Rectal smooth muscle tissue (tissue), 1 donor: ENCODE results near the gene MFAP3.

Experiments used
- H3K27ac ChIP-seq: one replicate; pipeline ENCODE4 v1.7.0; 2013; ENCODE audit warnings: low read depth, low read length, inconsistent platforms
- H3K27me3 ChIP-seq: one replicate; pipeline ENCODE4 v1.7.0; 2013; ENCODE audit warnings: low read length; ENCODE audit not compliant: control insufficient read depth, insufficient read depth
- H3K36me3 ChIP-seq: one replicate; pipeline ENCODE4 v1.7.0; 2013; ENCODE audit warnings: low read length; ENCODE audit not compliant: control insufficient read depth, insufficient read depth
- H3K4me1 ChIP-seq: one replicate; pipeline ENCODE4 v1.7.0; 2013; ENCODE audit warnings: low read length; ENCODE audit not compliant: control insufficient read depth, insufficient read depth
- H3K4me3 ChIP-seq: one replicate; pipeline ENCODE4 v1.7.0; 2013; ENCODE audit warnings: low read length
- H3K9ac ChIP-seq: one replicate; pipeline ENCODE4 v1.7.0; 2013; ENCODE audit warnings: low read length

The MFAP3 gene

DNA sequence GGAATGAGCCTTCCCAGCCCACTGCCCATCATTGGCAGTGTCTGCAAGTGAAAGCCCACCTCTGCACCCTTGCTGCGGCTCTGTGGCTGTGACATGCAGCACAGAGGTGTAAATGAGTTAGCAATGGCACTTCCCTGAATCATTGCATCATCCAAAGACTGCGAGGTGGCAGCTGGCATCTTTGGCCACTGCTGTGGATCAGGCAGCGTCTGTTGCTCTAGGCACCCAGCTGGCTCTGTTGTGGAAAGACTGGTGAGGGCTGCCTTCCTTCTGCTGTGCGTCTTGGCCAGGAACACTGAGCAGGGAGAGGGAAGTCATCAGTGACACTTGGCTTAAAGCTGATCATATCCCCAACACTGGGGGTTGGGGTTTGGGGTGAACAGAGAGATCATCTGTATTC, 64.5 kb downstream of the MFAP3 start:
- Histone ChIP-seq H3K4me1 (no peaks in the 10 kb centered on the region), H3K4me3 (no peak overlapping the region)

More for the DNA sequence above, 64.5 kb downstream of the MFAP3 start:
- H3K36me3 ChIP-seq, result no peaks in the 10 kb centered on the region
- no peaks in the 10 kb centered on the region for H3K27me3 ChIP-seq
- no peak overlapping the region for H3K27ac ChIP-seq
- H3K9ac ChIP-seq, result no peak overlapping the region
